GM21528 (cell line): ENCODE measurements around the gene IKZF5.

Source experiments
- ATAC-seq: cut with Tn5 transposase; IDR thresholded peaks from one replicate; pipeline ENCODE4 v1.9.1; 2021; ENCODE audit warnings: mild to moderate bottlenecking, moderate library complexity; ENCODE audit not compliant: unreplicated experiment, low FRiP score

The IKZF5 gene

DNA sequence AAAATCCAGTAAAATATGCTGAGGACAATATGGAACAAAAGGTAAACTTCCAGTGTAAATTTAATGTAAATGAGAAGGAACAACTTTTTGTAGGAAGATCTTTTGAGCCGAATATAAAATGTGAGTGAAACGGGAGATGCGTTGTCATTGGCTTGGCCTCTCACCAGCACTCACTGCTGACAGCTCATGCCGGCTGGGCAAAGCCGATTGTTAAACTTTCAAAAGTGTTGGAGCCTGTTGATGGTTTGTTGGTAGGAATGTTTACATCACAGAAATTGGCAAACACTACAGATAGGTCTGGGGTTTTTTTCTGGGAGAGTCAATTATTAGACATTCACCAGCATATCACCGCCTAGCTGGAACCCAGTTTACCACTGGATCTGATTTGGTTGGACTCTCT, 22.3 kb downstream of the IKZF5 start:
- no peak for ATAC-seq

DNA sequence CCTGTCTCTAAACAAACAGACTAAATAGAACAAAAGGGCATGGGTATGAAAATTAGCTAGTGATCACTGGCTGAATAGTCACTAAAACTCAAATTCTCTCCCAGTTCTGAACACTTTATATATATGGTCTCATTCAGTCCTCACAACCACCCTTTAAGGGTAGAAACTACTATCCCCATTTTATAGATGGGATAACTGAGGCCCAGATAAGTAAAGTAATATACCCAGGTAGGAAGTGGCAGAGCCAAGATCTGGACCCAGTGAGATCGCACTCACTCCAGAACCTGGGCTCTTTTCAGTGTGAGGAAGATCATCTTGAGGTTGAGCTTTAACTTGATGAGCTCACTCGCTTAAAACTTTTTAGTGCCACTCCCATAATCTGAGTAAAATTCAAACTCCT, 23.9 kb downstream of the IKZF5 start:
- no peak for ATAC-seq

DNA sequence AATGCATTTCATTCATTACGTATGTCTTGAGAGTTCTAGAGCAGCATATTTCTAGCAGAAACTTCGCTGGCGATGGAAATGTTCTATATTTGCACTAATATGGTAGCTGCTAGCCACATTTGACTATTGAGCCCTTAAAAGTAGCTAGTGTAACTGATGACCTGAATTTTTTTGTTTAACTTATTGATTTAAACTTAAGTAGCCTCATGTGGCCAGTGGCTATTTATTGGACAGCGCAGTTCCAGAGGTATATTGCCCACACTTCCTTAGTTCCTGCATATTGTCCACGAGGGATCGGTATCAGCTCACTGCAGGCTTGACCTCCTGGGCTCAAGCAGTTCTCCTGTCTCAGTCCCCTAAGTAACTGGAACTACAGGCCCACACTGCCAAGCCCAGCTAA, 24.7 kb downstream of the IKZF5 start:
- no peak for ATAC-seq

DNA sequence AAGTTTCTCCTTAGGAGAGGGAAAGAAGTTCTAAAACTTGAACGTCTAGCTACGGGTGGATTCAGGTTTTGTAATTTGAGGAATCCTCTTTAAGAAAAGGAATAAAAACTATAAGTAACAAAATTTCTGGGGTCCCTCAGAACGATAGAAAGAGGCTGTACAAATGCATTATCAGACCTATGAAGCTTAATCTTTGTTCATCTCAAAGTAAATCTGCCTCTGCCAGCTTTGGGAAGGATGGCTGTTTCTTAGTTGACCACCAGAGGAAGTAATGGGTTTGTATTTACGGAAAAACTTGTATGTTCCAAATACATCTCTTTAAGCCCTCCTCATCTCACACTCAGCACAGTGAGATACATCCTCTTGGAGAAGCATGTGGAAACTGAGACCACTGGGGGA, 27.5 kb downstream of the IKZF5 start:
- ATAC-seq: no peak

DNA sequence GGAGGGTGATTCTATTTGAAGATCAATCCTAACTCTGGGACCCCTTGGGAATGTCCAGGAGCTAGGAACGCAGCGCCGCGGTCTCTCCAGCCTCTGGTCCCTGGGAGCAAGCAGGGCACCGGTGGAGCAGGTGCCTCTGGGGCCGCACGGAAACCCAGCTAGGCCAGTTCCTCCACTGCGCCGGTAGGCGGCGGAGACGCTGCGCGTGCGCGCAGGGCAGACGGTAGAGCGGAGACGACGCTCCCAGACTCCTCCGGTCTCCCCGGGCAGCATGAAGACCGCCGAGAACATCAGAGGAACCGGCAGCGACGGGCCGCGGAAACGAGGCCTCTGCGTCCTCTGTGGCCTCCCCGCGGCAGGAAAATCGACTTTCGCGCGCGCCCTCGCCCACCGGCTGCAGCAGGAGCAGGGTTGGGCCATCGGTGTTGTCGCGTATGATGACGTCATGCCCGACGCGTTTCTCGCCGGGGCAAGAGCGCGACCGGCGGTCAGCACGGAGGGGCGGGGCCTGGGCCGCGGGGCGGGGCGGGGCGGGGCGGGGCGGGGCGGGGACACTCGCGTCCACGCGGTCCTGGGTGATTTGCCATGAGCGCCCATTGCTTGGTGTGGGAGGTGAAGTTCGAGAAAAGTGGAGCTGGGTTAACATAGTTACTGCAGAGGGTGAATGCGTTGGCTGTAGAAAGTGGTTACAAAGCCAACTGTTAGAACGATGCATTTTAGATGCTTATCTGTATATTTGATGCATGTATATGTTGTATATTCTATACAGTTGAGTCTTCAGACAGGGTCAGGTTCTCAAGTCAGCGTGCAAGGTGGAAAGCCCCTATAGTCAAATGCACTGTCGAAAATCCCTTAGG, 28.2 kb downstream of the IKZF5 start, which contains the start of gene PSTK:
PSTK (plus strand) TSS at position 193 of the 857 bp plus-strand sequence; CDS start at position 272, 79 bp downstream.
- ATAC-seq: peak; percentile 97

DNA sequence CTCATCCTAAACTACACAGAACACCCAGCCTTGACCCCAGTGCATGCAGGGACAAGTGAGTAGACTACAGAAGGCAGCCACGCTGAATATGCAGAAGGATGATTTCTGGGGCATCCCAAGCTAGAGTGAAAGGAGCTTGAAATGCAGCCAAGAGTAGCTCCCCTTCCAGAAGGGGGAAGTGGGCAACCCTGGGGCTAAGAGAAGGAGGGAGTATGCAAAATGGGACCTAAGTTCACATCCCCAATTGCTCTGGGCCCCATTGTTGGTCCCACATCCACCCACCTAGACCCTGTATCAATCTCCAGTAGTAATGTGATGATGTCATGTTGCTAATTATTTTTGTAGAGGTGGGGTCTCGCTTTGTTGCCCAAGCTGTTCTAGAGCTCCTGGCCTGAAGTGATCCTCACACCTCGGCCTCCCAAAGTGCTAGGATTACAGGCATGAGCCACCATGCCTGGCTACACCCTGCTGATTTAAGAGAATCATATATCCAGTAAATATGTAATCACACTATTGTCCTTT, 34.0 kb downstream of the IKZF5 start:
- no peak for ATAC-seq

DNA sequence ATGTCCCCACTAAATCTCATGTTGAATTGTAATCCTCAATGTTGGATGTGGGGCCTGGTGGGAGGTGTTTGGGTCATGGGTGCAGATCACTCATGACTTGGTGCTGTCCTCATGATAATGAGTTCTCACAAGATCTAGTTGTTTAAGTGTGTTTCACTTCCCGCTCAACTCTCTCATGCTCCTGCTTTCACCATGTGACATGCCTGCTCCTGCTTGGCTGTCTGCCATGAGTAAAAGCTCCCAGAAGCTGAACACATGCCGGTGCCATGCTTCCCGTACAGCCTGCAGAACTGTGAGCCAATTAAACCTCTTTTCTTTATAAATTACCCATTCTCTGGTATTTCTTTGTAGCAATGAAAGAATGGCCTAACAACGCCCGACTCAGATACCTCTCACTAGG, 34.6 kb downstream of the IKZF5 start:
- no peak for ATAC-seq

DNA sequence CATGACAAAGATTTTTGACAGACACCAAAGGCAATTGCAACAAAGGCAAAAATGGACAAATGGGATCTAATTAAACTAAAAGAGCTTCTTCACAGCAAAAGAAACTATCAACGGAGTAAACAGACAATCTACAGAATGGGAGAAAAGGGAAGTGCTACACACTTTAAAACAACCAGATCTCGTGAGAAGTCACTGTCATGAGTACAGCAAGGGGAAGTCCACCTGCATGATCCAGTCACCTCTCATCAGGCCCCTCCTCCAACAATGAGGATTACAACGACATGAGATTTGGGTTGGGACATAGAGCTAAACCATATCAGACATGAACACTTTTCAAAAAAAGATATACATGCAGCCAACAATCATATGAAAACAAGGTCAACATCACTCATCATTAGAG, 39.9 kb downstream of the IKZF5 start:
- no peak for ATAC-seq

DNA sequence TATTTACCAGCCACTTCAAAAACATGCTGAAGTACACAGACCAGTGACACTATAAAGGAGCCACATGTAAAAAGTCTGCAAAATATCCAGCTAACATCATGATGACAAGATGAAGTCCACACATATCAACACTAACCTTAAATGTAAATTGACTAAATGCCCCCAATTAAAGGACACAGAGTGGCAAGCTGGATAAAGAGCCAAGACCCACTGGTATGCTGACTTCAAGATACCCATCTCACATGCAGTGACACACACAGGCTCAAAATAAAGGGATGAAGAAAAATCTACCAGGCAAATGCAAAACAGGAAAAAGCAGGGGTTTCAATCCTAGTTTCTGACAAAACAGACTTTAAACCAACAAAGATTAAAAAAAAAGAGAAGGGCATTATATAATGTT, 41.7 kb downstream of the IKZF5 start:
- ATAC-seq: no peak

DNA sequence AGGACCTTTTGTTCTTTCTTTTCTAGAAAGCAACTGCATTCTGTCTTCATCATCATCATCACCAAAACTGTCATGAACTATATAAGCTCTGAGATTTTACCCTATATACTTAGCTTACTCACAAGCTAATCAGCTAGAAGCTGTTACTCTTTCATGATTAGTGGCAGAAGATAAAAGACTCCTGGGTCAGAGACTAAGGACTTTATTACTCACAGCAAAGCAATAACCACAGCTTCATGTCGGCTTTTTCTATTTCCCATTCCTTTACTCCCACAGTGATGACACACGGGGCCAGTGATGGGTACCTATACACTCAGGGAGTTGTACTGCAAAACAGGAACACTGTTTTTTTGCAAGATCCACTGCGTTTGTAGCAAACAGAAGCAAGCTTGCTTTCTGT, 46.2 kb downstream of the IKZF5 start:
- no peak for ATAC-seq

DNA sequence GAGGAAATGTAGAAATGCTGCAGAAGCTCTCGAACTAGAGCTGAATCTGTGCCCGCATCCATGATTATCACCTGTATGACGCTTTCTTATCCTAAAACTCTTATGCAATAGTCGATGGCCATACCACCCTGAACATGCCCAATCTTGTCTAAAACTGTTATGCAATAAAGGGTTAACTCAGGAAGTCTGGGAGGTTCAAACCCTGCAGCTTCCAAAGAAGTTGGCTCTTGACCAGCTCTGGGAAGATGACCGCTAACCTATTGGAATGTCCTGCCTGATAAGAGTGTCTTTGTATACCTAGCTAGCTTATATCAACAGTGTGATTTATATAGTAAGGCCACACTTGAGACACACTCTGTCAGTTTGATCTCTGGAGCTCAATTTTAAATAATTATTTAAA, 51.1 kb downstream of the IKZF5 start:
- ATAC-seq: no peak

DNA sequence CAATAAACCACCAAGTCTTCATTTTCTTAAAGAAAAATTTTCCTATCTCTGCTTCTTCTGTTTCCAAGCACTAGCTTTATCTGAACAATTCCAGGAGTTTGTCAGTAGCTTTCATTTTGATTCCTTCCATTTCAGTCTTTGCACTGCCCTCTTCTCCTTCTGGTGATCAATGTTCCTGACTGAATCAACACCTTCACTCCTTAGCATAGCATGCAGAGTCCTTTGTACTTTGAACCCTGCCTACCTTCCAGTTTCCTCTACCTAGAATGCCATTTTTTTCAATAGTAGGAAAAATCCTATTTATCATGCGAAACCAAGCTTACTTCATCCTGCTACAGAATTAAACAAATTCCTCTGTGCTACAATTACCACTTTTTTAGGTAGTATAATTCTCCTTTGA, 52.7 kb downstream of the IKZF5 start:
- no peak for ATAC-seq

DNA sequence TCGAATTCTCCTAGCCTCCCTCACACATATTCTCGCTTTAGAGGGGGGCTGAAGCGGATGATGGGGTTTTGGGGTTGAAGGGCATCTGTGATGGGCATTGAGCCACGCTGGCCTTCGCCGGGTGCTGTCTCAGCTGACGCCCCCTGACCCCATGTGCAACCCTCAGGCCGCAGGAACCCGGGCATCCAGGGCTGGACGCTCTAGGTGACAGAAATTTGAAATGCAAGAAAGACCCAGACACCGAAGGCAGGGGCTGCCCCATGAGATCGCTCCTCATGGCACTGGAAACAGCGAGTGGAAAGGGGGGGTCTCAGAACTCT, 53.9 kb downstream of the IKZF5 start:
- ATAC-seq: no peak

DNA sequence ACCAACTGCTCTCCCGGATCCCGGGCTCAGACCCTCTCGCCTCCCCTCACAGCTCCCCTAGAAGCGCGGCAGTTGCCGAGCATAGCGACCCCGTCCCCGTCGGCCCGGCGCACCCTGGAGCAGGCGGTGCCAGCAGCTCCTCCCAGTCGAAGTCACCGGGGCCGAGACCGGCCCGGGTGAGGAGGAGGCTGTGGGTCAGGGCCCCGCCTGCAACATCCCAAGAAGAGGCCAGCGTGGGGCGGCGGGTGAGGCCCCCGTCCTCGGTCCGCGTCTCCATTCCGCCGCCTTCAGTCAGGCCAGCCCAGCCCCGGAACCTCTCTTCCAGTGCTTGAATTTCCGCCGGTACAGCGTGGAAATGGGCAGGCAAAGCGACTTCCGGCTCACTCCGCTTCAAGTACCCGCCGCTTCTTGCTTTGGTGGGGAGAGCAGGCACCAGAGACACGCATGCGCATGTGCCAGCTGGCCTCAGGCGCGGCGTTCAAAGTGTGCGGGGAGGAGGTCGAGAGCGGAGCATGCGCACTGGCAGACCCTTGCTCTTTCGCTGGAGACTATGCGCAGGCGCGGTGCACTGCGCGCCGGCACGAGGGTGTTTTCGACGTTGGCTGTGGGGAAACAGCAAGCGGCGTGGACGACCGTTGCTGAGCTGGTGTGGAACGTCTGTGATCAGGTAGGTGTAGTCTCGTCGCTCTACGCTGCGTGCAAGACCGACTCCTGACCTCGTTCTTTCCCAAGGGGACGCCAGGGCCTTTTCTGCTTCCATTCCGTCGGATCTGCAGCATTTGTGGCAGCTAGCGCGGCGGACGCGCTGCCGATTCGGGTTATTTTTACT, 54.5 kb downstream of the IKZF5 start, which contains the start of gene C10orf88:
C10orf88 (minus strand) TSS at position 326 of the 829 bp plus-strand sequence; CDS start at position 277, 49 bp downstream.
- peak; percentile 100 for ATAC-seq

DNA sequence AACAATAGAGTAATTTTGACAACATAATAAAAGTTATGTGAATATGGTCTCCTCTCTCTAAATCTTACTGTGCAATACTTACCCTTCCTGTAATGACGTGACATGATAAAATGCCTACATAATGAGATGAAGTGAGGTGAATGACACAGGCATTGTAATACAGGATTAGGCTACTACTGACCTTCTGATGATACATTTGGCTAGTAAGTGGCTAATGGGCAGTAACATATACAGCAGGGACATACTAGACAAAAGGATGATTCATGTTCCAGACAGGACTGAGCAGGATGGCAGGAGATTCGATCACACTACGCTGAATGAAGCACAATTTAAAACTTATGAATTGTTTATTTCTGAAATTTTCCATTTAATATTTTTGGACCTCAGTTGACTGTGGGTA, 59.3 kb downstream of the IKZF5 start:
- no peak for ATAC-seq
